ENCODE results near the gene PLB1.

- TF ChIP-seq, protein P1, sequence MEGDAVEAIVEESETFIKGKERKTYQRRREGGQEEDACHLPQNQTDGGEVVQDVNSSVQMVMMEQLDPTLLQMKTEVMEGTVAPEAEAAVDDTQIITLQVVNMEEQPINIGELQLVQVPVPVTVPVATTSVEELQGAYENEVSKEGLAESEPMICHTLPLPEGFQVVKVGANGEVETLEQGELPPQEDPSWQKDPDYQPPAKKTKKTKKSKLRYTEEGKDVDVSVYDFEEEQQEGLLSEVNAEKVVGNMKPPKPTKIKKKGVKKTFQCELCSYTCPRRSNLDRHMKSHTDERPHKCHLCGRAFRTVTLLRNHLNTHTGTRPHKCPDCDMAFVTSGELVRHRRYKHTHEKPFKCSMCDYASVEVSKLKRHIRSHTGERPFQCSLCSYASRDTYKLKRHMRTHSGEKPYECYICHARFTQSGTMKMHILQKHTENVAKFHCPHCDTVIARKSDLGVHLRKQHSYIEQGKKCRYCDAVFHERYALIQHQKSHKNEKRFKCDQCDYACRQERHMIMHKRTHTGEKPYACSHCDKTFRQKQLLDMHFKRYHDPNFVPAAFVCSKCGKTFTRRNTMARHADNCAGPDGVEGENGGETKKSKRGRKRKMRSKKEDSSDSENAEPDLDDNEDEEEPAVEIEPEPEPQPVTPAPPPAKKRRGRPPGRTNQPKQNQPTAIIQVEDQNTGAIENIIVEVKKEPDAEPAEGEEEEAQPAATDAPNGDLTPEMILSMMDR (conservative IDR thresholded peaks at IDR 0.05; ENCODE audit: low read depth, low read length), result no peak
- no peak for TF ChIP-seq EZH2 (IDR thresholded peaks at IDR 0.05; ENCODE audit: low read length, unreplicated experiment)
Measured at GRCh38 chr2:28530782-28531181, 34.9 kb downstream of the PLB1 start.
